HG03045 (cell line): Measurements from ENCODE around the gene ARHGAP6.

Source experiments
- ATAC-seq: cut with Tn5 transposase; IDR thresholded peaks from one replicate; pipeline ENCODE4 v1.9.1; 2021; ENCODE audit warnings: mild to moderate bottlenecking, moderate library complexity; ENCODE audit not compliant: unreplicated experiment

ARHGAP6 gene, protein sequence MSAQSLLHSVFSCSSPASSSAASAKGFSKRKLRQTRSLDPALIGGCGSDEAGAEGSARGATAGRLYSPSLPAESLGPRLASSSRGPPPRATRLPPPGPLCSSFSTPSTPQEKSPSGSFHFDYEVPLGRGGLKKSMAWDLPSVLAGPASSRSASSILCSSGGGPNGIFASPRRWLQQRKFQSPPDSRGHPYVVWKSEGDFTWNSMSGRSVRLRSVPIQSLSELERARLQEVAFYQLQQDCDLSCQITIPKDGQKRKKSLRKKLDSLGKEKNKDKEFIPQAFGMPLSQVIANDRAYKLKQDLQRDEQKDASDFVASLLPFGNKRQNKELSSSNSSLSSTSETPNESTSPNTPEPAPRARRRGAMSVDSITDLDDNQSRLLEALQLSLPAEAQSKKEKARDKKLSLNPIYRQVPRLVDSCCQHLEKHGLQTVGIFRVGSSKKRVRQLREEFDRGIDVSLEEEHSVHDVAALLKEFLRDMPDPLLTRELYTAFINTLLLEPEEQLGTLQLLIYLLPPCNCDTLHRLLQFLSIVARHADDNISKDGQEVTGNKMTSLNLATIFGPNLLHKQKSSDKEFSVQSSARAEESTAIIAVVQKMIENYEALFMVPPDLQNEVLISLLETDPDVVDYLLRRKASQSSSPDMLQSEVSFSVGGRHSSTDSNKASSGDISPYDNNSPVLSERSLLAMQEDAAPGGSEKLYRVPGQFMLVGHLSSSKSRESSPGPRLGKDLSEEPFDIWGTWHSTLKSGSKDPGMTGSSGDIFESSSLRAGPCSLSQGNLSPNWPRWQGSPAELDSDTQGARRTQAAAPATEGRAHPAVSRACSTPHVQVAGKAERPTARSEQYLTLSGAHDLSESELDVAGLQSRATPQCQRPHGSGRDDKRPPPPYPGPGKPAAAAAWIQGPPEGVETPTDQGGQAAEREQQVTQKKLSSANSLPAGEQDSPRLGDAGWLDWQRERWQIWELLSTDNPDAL (N-terminal part only)

DNA sequence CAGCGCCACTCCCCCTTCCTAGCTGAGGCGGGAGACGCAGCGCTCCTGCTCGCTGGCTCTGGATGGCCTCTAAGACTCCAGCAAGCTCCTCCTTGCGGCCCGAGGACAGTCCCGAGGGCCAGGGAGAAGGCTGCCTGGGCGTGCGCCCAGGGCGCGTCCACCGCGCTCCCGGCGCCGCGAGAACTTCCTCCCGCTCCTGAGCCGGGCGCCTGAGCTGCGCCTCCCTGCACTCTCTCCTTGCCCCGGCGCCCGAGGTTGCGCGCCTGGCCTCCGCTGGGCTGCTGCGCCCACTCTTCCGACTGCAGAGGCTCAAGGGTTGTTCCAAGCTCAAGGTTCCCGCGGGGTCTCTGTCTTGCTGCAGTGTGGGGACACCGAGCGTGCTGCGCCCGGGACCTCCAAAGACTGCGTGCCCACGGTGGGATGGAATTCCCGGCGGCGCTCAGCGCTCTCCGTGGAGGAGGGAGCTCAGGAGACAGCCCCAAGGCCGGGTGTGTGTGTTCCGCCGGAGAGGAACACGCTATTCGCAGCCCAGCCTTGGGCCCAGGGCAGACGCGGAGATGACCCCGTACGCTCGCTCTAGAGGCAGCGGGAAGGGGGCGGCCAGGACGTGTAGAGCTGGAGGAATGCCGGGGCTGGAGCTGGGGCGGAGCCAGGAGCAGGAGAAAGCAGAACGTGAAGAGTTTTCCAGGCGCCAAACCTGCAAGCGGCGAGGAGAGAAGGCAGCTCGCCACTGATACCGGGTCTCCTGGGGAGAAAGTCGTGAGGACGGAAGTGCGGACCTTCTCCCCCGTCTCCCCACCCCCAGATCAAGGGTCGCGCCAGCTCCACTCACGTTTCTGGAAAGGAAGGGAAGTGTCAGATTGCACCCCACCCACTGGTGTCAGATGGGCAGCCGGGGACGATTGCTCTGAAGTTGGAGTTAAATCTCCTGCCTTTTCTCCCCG is at the start of gene ARHGAP6:
Gene ARHGAP6, minus strand, starts transcription at position 753 of the 944 bp plus-strand sequence. CDS start 1,092 bp downstream, outside the sequence.
- ATAC-seq: no peak

DNA sequence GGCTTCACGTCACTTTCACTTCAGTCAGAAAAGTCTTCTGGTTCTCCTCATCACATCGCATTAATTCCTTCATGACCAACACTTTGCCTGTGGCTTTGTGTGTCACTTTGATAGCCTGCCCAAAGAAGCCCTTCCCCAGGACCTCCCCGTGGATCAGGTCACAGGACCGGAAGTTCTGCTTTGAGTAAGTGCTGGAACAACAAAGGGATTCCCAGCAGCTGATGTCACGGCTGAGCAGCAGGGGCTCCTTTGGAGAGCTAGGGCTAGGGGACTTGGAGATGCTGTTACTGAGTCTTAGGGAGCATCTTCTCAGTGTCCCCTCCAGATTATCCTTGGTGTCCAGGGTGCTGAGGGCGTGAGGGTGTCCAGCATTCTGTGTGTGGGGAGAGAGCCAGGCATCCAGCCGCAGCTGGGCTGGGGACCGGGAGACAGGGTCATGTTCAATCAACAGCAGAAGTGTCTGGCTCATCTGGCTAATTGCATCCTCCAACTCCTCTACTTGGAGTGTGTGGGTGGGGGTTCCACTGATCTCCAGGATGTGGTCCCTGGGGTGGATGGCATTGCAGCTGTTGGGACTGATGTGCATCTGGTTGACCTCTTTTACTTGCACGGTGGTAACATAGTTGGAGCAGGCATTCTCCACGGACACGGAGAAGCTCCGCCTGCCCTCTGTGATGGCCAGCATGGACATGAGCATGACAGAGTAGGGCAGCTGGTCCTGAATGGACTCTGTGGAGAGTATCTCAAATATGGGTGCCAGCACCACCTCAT is 39.2 kb upstream of the ARHGAP6 start:
- no peak for ATAC-seq

DNA sequence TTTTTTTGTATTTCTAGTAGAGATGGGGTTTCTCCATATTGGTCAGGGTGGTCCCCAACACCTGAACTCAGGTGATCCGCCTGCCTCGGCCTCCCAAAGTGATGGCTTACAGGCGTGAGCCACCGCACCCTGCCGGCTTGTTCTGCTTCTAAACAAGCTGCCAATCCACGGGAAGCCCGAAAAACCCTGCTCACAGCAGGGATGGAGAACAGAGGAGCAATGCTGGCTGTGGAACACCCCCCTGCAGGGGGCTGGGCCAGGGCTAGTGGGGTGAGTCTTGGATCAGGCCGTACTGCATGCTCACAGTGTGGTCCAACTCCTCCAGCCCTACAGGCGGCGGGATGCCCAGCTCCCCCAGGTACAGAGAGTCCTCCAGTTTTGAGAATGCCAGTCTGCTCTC is 38.1 kb upstream of the ARHGAP6 start:
- ATAC-seq: no peak

DNA sequence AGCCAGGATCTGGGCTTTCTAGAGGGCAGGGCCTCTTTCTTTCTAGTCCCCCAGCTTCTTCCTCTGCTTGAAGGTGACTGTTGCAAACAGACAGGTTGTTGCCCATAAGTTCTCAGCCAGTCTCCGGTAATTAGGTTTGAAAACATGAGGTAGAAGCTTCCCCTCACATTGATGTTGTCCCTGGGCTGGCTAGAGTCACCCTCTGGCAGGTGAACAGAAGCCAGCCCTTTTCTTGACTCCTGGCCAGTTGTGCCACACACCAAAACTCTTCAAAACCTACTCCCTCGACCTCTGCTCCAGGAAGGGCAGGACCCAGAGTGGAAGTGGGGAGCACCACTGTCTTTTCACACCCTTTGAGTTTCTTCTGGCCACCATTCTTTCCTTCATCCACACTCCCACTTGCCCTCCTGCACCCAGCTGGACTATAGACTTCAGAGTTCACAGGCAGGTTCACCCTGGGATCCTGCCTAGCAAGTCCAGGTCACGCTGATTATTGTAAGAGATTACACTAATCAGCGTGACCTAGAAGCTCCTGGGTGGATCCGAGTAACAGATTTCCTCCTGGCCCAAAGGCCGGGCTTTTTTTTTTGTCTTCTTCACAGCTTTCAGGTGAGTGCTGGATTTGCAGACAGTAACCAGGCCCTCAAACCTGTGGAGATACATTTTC is 37.4 kb upstream of the ARHGAP6 start:
- ATAC-seq: no peak

DNA sequence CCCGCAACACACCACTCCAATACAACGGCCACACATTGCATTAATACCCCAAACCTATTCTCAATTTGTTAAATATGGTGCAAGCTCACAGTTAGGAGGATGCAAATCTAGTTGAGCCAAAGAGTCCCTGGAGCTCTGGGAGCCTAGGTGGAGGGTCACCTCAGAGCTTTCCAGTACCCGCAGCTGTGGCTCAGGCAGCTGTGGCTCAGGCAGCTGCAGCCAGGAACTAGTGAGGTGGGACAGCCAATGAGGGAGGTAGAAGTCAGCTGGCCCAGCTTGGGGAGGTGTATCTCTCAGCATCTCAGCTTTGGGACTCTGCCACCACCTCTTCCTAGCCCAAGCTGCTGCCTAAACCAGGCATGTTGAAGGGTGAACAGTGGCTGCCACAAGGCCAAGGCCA is 36.7 kb upstream of the ARHGAP6 start:
- no peak for ATAC-seq

DNA sequence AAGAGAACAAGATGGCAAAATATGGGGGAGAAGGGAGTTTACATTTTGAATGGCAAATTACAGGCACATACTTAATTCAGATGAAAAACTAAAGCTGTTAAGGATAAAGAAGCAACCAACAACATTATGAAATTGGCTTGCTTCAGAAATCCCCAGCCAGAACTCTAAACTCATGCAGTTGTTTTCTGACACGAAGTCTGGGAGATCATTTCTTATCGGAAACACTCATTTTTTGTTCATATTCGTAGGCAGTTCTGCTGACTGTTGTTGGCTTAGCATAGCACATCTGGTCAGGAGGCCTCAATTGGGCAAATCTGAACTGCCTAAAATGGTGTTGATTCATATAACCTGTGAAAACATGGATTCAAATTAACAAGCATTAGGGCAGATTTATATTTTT is 33.0 kb upstream of the ARHGAP6 start:
- no peak for ATAC-seq

DNA sequence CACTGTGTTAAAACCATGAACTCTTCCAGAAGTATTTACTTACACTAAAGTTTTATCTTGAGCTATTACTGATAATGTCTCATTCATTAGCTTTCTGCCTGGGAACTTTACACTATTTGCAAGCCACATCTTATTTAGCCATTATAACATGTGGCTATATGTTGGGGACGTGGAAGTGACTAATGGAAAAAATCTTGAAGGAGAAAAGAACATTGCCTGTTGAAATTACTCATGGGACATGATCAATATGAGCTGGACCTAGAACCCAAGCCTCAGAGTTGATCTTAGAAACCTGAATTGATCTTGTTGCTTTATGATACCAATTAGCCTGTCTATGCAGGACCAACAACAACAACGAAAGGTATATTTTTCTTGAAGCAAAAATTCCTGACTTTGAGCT is 22.5 kb upstream of the ARHGAP6 start:
- no peak for ATAC-seq

DNA sequence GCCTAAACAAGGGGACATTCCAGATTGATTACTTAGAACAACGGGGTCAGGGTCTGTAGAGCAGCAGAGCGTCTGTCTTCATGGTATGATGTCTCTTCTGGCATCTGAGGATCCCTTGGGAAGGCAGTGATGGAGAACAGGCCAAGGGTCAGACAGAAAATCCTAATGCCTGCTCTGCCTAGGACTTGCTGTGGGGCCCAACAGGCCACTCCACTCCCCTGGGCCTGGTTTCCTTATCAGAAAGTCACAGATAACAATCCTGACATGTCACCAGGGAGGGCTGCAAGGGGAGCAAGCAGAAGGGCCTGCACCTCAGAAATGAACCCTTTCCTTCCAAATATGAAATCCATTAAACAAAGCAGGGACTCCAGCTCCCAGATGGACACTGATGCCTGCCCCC is 21.4 kb upstream of the ARHGAP6 start:
- no peak for ATAC-seq

DNA sequence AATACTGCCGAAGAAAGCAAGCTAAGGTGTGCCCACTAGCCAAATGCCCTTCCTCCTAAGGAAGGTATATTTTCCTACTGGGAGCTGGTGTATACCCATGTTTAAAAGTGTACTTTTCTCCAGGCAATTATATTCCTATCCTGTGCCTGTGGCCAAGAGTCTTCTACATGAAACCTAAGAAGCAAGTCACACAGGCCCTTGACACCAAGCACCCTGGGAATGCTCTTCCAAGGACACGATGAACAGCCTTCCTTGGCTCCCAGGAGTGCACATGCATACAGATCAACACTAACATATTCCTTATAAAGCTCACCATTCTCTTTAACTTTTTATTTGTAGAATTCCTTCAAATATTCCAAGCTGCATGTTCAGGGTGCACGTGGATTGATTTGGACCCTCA is 17.3 kb upstream of the ARHGAP6 start:
- ATAC-seq: no peak

DNA sequence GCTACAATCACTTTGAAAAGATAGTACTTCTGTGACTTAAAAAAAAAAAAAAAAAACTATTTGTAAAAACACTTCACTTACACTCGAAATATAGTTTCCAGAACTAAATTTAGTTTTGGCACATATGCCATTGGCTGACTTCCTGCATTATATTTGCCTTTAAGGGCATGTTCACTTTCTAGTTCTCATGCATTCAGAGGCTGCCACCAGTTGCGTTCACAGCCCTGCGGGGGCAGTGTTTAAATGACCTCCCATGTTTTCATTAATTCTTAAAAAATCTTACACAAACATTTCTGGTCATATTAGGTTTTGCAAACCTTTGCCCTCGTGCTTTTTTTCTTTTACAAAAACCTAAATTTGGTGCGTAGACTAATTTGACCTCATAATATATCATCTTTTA is 12.4 kb upstream of the ARHGAP6 start:
- no peak for ATAC-seq

DNA sequence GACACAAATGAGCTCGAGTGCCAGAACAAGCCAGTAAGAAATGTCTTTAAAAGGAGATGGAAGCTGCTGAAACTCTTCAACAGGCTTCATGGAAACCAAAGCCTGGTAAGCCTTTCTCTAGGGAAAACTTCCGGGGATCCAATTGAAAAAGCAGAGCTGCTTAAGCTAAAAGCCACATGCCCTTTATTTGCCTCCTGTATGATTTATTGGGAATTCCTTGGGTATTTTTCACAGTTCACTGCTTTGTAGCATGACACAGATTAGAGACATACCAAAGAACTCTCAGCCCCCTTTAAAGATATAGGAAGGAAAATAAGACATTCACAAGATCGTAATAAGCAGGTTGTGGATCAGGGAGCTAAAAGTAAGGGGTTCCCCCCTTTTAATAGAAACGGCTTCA is 6.5 kb upstream of the ARHGAP6 start:
- no peak for ATAC-seq

DNA sequence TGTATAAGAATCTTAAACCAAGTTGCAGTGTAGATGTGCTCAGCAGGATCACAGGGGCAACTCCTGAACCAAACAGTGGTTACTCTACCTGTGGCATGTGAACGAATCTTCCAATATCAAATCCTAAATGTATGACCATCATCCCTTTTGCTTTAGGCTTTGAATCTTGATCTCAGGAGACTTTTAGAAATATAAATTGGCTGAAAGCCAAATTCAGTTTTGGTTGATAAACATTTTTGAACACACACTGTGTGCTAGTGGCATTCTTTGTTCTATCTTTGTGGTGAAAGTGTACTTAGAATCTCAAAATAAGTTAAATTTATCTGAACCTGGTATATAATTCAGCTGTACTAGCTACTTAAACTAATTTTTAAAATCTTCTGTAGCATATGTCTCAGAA is 4.6 kb upstream of the ARHGAP6 start:
- ATAC-seq: no peak

DNA sequence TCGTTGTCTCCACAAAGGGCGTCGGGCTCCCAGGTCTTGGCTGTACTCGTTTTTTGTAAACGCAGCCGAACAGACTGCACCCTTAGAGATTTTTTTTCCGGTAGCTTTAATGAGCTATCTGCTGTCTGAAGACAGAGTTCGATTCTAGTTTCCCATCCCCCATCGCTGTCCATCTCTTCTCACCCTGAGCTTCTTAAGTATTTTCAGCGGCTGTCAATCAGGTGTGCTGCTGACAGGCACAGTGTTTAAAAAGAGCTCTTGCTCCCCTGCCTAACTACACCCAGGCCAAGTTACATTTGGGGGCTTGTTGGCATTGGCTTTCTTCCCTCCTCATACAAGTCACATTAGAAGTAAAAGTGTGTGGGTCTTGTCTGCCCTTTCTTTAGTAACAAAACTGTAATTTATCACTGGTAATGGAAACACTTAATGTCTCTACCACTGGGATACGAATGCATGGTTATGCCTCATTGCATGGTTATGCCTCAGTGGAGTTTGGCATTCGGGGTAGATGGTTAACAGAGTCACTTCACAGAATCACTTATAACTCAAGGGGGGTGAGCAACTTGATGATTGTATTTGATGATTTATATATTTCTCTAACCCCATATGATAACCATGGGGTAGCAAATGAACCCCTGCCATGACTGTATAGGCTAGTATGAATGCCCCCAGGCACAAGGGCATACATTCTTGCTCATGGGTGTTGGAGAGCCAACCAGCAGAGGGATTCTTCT is 1.4 kb upstream of the ARHGAP6 start:
- no peak for ATAC-seq

DNA sequence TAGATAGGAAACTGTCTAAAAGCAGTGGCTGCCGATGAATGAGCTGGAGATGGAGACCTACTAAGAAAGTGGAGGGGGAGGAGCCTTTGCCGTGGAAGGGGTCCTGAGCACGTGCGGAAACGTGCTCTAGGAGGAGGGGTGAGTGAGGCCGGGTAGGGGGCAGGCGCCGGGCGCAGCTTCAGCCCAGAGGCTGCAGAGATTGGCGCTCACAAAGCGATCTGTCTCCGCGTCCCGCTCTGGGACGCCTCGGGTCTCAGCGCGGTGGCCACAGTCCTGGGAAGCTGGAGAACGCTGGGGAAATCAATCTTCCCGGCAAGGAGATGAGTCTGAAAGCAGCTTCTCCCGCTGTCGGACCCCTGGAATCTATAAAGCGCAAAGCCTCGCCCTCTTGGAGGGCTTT is 444 bp upstream of the ARHGAP6 start:
- no peak for ATAC-seq

DNA sequence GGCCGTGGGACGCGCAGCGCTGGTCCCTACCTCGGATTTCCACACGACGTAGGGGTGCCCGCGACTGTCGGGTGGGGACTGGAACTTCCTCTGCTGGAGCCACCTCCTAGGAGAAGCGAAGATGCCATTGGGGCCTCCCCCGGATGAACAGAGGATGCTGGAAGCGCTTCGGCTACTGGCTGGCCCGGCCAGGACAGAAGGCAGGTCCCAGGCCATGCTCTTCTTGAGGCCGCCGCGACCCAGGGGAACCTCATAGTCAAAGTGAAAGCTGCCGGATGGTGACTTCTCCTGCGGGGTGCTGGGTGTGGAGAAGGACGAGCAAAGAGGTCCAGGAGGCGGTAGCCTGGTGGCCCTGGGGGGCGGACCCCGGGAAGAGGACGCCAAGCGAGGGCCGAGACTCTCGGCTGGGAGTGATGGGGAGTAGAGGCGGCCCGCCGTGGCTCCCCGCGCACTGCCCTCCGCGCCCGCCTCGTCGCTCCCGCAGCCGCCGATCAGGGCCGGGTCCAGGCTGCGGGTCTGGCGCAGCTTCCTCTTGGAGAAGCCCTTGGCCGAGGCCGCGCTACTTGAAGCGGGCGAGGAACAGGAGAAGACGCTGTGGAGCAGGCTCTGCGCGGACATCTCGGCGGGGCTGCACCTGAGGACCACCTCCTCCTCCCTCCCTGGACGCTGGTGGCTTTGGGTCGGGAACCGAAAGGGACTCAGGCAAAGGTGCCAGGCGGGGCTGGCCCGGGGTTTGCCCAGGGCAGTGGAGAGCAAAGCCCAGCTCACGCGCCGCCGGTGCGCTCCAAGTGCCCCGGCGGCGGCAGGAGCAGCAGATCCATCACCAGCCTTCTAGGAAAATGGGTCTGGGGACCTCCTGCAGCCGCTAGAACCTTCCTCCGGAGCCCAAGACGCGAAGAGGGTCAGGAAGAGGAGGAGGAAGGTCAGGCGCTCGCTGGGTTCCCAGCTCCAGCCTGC is 1.2 kb downstream of the ARHGAP6 start:
- ATAC-seq: no peak

DNA sequence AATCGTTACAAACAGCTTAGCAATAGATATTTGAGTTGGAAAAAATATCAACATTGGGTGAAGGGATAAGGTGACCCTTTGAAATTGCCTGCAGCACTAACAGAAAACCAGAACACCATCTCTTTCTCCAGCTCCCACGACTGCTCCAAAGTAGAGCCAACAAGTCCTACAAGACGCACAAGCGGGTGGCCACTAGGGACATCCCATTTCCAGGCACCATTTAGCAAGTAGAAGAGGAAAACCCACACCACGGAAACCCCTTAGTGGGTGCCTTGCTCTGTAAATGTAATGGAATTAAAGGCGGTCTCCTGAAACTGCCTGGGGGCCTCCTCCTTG is 1.9 kb downstream of the ARHGAP6 start:
- ATAC-seq: no peak

DNA sequence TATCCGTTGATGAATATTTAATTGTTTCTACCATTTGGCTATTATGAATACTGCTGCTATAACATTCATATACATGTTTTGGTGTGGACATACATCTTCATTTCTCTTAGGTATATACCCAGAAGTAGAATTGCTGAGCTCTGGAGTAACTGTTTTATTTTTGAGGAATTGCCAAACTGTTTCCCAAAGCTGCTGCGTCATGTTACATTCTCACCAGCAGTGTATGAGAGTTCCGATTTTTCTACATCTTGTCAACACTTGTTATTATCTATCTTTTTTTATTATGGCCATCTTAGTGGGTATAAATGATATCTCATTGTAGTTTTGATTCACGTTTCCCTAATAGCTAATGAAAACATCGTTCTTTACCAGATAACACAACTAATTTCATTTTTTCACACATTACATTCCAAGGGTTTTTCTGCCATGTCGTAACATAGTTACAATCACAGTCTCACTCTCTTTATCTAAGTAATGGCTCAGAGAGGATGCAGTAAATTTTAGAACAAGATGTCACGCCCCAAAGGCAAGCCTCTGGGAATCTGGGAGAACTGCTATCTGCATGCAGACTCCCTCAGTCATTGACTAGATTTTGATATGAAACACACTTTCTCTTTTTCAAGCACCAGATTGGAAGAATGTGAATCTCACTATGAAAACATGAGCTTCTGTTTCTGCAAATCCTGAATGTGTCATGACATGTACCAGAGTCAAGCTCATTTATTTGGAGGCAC is 10.3 kb downstream of the ARHGAP6 start:
- ATAC-seq: no peak
